ENCODE data around the gene MDM2. TPM values are rescaled to one million over a fixed set of nuclear protein-coding genes. Genes with fewer than 3 reads are reported as not detected.

The MDM2 gene
- total and polyA plus RNA-seq, 9 of the 15 experiments (the other 6 are each of a cell fraction or from before 2014, with no cell fraction given), result 13.6 to 100 (median 49.0) TPM

DNA sequence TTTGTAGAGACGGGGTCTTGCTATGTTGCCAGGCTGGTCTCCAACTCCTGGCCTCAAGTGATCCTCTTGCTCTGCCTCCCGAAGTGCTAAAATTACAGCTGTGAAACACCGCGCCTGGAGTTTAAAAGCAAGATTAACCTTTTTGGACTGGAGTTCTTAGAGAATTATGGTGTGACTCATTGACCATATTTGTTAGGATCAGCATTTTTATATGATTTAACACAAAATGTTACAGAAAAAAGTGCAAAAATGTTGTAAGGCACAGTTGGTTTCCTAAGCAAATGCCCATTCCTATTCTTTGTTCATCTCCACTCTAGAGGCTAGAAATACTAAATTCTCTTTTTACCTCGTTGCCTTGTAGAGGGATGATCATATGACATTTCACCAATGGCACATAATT, 34.4 kb upstream of the MDM2 start:
- CTCF ChIA-PET (ENCODE audit: low intra/inter-chr PET ratio), result no interaction called here
- in situ Hi-C loops (cut with MboI), result no loop called here
- H3K9ac ChIP-seq (ENCODE audit: insufficient read depth in 1 of 2, low read depth in 2 of 2, low read length in 2 of 2), result no peak overlapping the region
- no peak for TF ChIP-seq ZNF12 (CRISPR knock-in tag; IDR thresholded peaks at IDR 0.05)
- peak; percentile 51; the same call in 1 of the 2 replicates for TF ChIP-seq C11orf30 (IDR thresholded peaks at IDR 0.05; ENCODE audit: low read depth)
- no peak for TF ChIP-seq KLF6 (CRISPR knock-in tag; IDR thresholded peaks at IDR 0.05; ENCODE audit: borderline replicate concordance)
- TF ChIP-seq SP1 (CRISPR knock-in tag; IDR thresholded peaks at IDR 0.05), result no peak
- TF ChIP-seq ZNF696 (CRISPR knock-in tag; conservative IDR thresholded peaks at IDR 0.05), result no peak
- peak; percentile 74 for TF ChIP-seq ZNF316 (IDR thresholded peaks at IDR 0.05)
- TF ChIP-seq, protein P1, sequence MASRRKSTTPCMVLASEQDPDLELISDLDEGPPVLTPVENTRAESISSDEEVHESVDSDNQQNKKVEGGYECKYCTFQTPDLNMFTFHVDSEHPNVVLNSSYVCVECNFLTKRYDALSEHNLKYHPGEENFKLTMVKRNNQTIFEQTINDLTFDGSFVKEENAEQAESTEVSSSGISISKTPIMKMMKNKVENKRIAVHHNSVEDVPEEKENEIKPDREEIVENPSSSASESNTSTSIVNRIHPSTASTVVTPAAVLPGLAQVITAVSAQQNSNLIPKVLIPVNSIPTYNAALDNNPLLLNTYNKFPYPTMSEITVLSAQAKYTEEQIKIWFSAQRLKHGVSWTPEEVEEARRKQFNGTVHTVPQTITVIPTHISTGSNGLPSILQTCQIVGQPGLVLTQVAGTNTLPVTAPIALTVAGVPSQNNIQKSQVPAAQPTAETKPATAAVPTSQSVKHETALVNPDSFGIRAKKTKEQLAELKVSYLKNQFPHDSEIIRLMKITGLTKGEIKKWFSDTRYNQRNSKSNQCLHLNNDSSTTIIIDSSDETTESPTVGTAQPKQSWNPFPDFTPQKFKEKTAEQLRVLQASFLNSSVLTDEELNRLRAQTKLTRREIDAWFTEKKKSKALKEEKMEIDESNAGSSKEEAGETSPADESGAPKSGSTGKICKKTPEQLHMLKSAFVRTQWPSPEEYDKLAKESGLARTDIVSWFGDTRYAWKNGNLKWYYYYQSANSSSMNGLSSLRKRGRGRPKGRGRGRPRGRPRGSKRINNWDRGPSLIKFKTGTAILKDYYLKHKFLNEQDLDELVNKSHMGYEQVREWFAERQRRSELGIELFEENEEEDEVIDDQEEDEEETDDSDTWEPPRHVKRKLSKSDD (conservative IDR thresholded peaks at IDR 0.05; ENCODE audit: low read length), result no peak
- TF ChIP-seq NR3C1 (CRISPR knock-in tag; IDR thresholded peaks at IDR 0.05), result no peak
- TF ChIP-seq ZNF282 (CRISPR knock-in tag; IDR thresholded peaks at IDR 0.05), result no peak
- no peak overlapping the region for H3K4me2 ChIP-seq (ENCODE audit: insufficient read depth, low read length)
- no peaks in the 10 kb centered on the region for H3K27me3 ChIP-seq (ENCODE audit: control insufficient read depth in 2 of 2, insufficient read depth in 2 of 2, low read length in 2 of 2)
- H3K9me1 ChIP-seq (ENCODE audit: control insufficient read depth, insufficient read depth, low read length), result no peaks in the 10 kb centered on the region
- no peaks in the 10 kb centered on the region for H3K36me3 ChIP-seq (ENCODE audit: control insufficient read depth, insufficient read depth, low read length)
- no peaks in the 10 kb centered on the region for H4K20me1 ChIP-seq (replicated peaks; ENCODE audit: control insufficient read depth, insufficient read depth, low read length)
- H2AFZ ChIP-seq (ENCODE audit: low read depth, low read length), result no peak overlapping the region
- 66% methylated on average over 5 of the region's 5 CpGs for WGBS (ENCODE audit: insufficient coverage, low coverage, missing lambda C conversion rate)
- FAIRE-seq (no peak), DNase-seq (ENCODE audit: extremely low read depth in 1 of 4, low spot score in 3 of 4) (no peak), ATAC-seq (no peak)
- intact Hi-C loops (cut with micrococcal nuclease), result no loop called here
- H3K4me3 ChIP-seq, result no peak overlapping the region
- no peak overlapping the region for H3K27ac ChIP-seq (ENCODE audit: extremely low read depth, low read depth, low read length)
- no peaks in the 10 kb centered on the region for H3K9me3 ChIP-seq (replicated peaks; ENCODE audit: control insufficient read depth, insufficient read depth, low read depth, low read length)
- POLR2A ChIA-PET, result interaction anchor here (1.3 to 2.9 kb wide), 2 partner anchors 12 to 15 kb away, joined by 4 to 10 read pairs; no protein-coding TSS in a partner anchor
- H3K79me2 ChIP-seq (ENCODE audit: control insufficient read depth, insufficient read depth, low read length), result no peaks in the 10 kb centered on the region
- no TSS peak for BruUV-seq (replicated peaks)
- H3K4me1 ChIP-seq (replicated peaks in 1 of 2; ENCODE audit: control insufficient read depth in 2 of 2, insufficient read depth in 2 of 2, low read length in 2 of 2), result peaks cover 5 to 13% of the 10 kb centered on the region in 2 experiments; a peak in 4 of 5 replicates

Measured in K562 (cell line).